ENCODE results near the gene PTPRK.

DNA sequence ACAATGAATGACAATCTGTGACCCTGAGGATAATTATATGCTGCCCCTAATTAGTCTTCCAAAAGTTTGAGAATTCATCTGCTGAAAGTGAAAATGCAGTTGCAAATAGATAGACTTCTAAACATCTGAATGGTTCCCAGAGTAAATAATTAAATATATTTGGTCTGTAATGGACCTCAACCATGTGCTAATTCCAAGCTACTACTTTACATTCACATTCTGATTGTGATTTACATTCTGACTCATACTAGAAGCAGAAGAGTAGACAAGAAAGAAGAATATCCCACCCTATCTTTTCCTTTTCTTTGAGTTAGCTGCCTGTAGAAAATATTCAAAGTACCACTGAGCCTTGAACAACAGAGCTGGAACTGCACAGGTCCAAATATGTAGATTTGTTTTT, 80.8 kb downstream of the PTPRK start:
- TF ChIP-seq, protein P1, sequence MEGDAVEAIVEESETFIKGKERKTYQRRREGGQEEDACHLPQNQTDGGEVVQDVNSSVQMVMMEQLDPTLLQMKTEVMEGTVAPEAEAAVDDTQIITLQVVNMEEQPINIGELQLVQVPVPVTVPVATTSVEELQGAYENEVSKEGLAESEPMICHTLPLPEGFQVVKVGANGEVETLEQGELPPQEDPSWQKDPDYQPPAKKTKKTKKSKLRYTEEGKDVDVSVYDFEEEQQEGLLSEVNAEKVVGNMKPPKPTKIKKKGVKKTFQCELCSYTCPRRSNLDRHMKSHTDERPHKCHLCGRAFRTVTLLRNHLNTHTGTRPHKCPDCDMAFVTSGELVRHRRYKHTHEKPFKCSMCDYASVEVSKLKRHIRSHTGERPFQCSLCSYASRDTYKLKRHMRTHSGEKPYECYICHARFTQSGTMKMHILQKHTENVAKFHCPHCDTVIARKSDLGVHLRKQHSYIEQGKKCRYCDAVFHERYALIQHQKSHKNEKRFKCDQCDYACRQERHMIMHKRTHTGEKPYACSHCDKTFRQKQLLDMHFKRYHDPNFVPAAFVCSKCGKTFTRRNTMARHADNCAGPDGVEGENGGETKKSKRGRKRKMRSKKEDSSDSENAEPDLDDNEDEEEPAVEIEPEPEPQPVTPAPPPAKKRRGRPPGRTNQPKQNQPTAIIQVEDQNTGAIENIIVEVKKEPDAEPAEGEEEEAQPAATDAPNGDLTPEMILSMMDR (optimal IDR thresholded peaks at IDR 0.05 in 1 of 3, IDR thresholded peaks at IDR 0.05 in 1 of 3, conservative IDR thresholded peaks at IDR 0.05 in 1 of 3; ENCODE audit: extremely low read depth in 1 of 3, insufficient read depth in 2 of 3, low read length in 3 of 3), result no peak
- TF ChIP-seq EZH2 (IDR thresholded peaks at IDR 0.05; ENCODE audit: low read length), result no peak

All from keratinocyte (primary cell).